ENCODE data around the gene MYL11.
A peak's percentile ranks its signal among the peaks of the same experiment; 100 is the strongest.

MYL11 gene

DNA sequence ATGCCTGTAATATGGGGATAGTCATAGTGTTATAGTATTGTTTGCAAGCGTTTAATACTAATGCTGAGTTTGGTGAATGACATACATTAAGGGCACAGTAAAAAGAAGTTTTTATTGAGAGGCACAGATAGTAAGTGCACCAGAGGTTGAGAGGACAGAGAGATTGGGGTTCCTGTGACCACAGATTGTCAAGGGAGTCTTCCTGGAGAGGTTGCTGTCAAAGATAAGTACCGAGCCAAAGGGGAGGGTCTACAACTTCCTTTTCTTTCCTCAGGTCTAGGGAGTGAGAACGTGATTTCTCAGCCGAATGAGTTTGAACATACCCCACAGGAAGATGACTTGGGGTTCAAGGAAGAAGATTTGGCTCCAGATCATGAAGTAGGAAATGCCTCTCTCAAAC, 22.5 kb downstream of the MYL11 start:
- DNase-seq = no peak

DNA sequence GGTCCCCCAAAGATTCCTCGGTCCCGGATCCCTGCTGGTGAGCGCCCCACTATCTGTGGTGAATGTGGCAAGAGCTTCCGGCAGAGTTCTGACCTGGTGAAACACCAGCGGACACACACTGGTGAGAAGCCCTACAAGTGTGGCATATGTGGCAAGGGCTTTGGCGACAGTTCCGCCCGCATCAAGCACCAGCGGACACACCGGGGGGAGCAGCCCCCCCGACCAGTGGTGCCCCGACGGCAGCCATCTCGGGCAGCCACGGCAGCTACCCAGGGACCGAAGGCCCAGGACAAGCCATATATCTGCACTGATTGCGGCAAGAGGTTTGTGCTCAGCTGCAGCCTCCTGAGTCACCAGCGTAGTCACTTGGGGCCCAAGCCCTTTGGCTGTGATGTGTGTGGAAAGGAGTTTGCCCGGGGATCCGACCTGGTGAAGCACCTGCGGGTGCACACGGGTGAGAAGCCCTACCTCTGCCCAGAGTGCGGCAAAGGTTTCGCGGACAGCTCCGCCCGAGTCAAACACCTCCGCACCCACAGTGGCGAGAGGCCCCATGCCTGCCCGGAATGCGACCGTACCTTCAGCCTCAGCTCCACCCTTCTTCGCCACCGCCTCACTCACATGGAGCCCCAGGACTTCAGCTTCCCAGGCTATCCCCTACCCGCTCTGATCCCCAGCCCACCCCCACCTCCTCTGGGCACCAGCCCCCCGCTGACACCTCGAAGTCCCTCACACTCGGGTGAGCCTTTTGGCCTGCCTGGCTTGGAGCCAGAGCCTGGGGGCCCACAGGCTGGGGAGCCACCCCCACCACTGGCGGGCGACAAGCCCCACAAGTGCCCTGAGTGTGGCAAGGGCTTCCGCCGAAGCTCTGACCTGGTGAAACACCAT, 23.4 kb downstream of the MYL11 start:
- DNase-seq = no peak

DNA sequence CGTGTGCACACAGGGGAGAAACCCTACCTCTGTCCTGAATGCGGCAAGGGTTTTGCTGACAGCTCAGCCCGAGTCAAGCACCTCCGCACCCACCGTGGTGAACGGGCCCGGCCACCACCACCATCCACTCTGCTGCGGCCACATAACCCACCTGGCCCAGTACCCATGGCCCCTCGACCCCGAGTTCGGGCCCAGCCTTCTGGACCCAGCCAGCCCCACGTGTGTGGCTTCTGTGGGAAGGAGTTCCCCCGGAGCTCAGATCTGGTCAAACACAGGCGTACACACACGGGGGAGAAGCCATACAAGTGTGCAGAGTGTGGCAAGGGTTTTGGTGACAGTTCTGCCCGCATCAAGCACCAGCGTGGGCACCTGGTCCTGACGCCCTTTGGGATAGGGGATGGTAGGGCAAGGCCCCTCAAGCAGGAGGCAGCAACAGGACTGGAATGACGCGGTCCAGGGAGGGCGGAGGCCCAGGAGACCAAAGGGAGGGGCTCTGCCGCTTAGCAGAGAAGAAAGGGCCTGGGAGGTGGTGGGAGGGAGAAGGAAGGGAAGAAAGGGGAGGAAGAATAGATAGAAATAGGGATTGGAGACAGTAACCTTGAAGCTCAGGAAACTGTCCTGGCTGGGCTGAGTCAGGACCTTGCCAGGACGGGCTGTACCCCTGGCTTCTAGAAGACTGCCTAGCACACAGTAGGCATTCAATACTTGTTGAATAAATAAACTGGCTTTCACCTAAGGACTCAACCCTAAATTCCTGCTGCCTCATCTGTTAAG, 24.2 kb downstream of the MYL11 start:
- DNase-seq = no peak

DNA sequence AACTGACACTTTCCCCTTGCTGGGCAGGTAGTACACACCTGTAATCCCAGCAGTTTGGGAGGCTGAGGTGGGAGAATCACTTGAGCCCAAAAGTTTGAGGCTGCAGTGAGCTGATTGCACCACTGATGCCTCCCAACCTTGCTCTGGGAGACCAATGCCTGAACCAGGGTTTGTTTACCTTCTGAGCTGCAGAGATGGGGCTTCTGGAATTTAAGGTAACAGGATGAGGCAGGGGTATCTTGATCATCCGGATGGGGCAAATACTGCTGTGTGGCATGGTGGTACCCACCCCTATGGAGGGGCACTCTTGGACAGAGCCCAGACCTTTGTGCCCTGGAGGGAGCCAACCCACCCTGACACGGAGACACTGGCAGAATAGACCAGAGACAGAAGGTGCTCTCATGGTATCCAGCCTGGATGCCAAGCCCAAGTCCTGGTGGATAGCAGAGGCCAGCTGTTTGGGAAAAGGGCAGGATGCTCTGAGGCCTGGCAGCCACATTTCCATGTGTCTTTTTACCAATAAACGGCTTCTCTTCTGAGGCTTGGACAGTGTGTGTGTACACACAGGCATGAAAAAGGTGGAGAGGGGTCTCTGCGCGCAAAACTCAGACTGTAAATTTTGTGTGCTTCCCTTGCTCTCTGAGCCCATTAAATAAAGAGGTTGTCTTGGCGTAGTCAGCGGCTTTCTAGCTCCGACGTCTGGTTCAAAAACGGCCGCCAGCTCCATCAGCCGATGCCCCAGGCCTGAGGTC, 25.0 kb downstream of the MYL11 start:
- DNase-seq = no peak

DNA sequence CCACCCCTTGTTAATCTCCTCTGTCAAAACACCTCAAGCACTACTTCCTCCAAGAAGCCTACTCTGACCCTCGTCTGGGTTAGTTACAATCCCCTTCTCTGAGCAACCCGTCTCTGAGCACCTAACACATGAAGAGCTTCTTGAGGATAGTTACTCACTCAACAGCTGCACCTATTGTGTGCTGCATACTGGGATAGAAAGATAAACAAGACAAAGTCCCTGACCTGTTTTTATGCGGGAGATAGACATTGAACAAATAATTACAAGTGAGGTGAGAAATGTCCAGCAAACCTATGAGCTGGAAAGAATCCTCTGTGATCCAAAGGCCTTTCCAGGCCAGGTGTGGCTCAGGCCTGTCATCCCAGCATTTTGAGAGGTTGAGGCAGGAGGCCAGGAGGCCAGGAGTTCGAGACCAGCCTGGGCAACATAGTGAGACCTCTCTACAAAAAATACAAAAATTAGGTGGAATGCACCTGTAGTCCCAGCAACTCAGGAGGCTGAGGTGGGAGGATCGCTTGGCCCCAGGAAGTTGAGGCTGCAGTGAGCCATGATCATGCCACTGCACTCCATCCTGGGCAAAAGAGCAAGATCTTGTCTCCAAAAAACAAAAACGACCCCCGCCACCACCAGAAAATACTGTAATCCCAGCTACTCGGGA, 27.3 kb downstream of the MYL11 start:
- no peak for DNase-seq

DNA sequence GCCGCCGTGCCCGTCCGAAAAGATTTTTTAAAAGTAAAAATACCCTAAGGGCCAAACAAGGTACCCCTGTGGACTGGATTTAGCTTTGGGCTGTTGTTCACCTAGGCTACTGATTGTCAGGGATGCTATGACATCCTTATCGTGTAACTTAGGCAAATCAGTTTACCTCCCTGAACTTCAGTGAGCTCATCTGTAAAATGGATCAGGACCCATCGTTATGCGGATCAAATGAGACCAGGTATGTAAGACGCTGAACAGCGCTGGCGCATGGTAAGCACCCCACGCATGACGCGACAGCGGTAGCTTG, 32.1 kb downstream of the MYL11 start:
- no peak for DNase-seq

DNA sequence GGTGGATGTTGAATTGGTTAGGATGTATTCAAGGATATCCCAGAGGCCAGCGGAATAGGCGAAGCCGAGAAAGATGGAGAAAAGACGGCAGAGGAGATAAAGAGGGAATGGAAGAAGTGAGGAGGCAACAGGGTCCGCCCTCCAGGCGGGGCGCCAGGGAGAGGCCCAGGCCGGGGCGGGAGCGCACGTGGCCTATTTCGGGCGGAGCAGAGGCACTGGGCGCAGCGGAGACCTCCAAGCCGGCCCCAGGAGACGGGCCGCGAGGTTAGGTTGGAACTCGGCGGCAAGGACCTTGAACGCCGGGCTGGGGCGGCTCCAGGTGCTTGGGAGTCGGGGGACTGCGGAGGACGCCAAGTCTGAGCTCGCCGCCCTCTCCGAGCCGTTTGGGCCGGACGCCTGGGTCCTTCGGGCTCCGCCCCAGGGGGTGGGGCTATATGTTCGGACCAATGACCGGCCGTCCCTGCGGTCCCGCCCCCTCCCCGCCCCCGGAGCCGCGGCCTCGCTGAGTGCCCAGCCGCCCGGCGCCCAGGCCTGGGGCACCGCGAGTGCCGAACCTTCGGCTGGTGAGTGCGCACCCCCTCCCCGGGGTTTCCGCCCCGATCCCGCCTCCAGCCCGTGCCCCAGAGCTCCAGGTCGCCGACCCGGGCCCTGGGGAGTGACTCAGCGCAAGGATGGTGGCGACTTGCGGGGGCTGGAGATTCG, 32.7 kb downstream of the MYL11 start, which contains the start of gene ZNF771:
Gene ZNF771, plus strand, starts transcription at position 505 of the 702 bp plus-strand sequence. CDS start 448 bp downstream, outside the sequence.
- peak; percentile 81 for DNase-seq

DNA sequence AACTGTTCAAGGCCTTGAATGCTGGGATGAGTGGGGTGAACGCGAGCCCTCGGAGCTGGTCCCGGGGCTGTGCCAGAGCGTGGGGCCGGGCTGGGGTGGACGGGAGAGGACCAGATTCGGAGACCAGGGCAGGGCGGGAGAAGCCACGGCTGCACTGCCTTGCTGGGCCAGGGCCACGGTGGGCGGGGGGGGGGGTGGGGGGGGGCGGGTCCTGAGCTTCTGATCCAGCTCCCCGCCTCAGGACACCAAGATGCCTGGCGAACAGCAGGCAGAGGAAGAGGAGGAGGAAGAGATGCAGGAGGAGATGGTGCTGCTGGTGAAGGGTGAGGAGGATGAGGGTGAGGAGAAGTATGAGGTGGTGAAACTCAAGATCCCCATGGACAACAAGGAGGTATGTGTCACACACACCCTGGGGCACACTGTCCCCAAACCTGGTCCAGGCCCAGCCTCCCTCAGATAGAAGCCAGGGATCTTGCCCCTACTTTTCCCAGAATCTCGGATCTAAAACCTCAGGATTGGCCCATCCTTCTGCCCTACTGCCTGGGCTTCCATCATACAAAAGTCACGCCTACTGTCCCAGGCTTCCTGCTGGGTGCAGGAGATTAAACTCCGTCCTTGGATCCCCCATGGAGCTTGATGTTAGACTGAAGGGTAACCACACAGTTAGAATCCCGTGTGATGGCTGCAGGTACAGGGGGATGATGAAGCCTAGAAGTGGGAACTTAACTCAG, 33.4 kb downstream of the MYL11 start:
- no peak for DNase-seq

DNA sequence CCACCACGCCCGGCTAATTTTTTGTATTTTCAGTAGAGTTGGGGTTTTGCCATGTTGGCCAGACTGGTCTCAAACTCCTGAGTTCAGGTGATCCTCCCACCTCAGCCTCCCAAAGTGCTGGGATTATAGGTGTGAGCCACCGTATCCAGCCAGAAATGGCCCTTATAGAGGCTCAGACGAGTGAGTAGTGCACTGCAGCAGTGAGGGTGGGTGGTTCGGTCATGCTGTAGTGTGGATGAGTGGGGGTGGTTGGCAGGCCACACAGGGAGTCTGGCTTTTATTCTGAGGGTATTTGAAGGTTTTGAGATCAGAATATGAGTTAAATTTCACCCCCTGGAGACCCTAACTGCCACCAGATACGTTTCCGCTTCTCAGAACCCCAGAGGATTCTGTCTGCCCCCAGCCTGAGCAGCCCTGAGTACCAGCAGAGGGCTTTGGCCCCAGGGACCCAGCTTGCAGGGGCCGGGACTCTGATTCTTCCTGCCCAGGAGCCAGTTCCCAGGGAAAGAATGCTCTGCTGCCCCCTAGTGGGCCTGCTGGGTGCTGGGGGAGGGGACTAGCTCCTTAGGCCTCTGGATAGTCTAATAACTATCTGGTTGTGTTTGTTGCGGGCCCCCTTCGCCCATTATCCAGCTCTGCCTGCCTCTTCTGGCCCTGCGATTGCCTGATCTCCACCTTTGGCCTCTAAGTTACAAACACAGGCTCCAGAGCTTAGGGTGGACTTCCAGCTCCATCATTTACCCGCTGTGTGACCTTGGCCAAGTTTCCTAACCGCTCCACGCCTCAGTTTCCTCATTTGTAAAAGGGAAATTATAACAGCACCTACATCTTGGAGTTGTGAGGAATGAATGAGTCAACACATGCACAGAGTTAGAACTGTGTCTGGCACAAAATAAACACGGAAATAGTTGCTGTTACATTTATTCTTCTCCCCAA, 34.8 kb downstream of the MYL11 start:
- peak; percentile 85 for DNase-seq

DNA sequence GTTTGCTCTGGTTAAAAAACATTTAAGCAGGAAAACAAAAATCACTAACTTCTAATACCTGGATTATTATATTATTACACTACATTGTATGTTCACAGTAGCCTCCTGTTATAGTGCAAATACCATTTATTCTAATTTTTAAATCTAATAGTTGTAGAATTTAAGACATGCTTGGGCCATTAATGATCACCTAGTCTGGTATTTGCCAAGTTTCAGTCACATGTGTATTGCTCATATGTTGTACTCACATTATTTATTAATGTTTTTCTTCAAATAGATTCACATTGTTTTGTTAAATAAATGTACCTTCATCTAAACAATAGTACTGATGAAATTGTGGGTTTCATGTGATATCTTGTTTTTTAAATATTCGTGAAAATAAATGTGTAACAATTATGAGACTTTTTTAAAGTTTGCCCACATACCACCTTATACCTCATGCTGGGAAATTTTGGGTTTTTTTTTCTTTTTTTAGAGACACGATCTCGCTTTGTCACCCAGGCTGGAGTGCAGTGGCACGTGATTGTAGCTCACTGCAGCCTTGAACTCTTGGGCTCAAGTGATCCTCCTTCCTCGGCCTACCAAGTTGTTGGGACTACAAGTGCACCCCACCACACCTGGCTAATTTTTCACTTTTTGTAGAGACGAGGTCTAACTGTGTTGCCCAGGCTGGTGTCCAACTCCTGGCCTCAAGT, 38.7 kb downstream of the MYL11 start:
- no peak for DNase-seq

DNA sequence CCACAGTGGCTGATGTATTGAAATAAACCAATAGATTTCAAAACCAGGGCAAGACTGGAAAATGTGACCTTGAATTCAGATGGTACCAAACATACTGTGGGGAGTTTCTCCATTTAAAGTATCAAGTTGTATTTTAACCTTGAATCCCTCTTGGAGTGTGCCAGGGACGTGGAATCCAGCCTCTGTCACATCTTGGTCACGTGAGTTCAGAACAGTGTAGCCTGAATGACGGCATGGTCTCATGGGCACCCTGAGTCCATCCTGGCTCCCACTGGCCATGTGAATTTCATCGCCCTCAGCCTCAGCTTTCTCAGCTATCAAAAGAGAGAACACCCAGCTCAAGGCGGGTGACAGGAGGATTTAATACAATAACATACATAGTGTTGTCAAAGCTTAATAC, 39.6 kb downstream of the MYL11 start:
- no peak for DNase-seq

DNA sequence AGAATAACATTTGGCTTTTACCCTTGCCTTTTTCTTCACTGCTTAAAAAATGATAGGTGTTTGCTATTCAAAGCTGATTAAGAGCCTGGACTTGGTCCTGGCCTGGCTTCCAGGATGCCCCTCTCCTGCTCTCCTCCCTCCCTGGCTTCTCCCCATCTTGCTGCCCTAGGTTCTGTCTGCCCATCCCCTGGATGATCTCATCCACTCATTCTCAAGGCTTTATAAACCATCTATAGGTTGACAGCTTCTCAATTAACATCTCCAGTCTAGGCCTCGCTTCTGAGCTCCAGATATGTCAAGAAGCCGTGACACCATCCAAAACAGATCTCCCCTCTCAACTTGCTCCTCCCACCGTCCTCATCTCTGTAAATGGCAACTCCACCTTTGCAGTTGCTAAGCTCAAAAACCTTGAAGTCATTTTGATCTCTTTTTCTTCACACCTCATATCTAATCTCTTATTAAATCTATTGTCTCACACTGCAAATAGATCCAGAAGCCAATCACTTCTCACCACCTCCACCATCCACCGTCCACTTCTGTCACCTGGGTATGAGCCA, 41.5 kb downstream of the MYL11 start:
- no peak for DNase-seq

DNA sequence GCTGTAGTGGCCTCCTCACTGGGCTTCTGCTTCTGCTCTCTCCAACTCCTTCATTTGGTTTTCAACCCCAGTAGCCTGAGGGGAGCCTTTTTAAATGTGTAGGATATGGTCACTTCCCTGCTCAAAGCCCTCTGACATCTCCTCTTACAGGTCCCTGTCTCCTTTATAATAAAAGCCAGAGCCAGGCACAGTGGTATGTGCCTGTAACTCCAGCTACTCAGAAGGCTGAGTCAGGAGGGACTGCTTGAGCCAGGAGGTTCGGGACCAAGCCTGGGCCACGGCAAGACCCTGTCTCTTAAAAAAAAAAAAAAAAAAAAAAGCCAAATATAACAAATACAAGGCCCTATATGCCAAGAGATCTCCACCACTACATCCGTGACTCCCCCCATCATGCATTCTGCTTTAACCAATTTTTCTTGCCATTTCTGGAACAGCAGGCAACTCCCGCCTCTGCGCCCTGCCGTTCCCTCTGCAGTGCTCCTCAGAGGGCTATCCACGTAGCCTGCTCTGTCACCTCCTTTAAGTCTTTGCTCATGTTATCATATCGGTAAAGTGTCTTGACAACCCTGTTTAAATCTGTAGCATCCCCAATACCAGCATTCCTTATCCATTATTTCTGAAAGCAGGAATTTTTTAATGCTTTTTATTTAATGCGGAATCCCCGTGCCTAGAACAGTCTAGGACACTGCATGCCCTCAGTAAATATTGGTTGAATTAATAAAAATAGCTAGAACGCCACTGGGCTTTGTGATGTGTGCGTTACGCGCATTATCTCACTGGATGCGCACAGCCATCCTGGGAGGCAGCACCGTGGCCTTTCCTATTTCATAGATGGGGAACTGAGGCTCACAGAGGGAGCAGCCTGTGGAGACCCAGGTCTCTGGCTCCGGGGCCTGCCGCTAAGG, 42.3 kb downstream of the MYL11 start:
- DNase-seq = no peak

DNA sequence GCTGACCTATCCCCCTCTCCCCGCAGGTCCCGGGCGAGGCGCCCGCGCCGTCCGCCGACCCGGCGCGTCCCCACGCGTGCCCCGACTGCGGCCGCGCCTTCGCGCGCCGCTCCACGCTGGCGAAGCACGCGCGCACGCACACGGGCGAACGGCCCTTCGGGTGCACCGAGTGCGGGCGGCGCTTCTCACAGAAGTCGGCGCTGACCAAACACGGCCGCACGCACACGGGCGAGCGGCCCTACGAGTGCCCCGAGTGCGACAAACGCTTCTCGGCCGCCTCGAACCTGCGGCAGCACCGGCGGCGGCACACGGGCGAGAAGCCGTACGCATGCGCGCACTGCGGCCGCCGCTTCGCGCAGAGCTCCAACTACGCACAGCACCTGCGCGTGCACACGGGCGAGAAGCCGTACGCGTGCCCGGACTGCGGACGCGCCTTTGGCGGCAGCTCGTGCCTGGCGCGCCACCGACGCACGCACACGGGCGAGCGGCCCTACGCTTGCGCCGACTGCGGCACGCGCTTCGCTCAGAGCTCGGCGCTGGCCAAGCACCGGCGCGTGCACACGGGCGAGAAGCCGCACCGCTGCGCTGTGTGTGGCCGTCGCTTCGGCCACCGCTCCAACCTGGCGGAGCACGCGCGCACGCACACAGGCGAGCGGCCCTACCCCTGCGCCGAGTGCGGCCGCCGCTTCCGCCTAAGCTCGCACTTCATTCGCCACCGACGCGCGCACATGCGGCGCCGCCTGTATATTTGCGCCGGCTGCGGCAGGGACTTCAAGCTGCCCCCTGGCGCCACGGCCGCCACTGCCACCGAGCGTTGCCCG, 43.1 kb downstream of the MYL11 start:
- peak; percentile 85 for DNase-seq

DNA sequence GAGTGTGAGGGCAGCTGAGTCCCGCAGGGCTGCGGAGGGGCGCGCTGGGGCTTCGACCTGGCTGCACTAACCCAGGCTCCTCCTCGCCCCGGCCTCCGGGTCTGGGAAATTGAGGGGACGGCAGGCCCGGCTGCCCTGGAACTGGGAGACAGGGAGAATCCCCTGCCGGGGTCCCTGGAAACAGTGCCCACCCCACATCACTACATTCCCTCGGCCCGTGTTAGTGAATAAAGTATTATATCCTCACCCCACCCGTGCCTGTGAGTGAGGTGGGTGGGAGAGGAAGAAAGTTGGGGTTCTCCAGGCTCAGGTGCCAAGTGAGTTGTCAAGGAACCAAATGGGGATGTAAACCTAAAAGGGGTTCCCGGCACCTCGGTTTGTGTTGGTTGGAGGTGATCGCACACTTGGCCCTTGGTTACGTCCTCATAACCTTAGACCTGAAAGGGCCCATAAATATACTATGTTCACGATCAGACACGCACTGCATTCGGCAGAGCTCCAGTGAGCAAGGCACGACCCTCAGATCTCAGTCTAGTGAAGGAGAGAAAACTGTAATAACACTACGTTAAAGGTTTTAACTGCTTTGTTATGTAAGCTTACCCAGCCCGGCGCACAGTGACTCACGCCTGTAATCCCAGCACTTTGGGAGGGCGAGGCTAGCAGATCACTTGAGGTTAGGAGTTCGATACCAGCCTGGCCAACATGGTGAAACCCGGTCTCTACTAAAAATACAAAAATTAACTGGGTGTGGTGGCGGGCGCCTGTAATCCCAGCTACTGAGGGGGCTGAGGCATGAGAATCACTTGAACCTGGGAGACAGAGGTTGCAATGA, 44.0 kb downstream of the MYL11 start:
- DNase-seq = no peak

DNA sequence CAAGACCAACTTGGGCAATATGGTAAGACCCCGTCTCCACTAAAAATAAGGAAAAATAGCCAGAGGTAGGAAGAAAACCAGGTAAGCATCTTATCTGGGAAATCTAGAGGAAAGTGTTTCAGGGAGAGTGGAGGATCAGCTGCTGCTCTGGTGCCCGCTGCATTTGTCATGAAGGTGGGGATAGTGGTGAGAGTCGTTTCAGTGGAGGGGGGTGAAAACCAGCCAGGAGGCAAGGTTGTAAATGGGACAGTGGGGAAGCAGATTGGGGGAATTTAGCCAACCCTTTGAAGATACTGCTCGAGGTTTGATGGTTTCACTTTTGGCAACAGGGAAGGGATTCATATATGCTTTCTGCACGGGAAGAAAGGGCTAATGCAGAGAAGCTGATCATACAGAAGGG, 46.4 kb downstream of the MYL11 start:
- no peak for DNase-seq

Measured in inflammatory macrophage treated with lipopolysaccharide for 4 hours (primary cell).